Testis (tissue), 3 donors: ENCODE results near the gene PRR15. TPM values are rescaled to one million over a fixed set of nuclear protein-coding genes. Genes with fewer than 3 reads are reported as not detected.

Experiments
- DNase-seq: peaks from one replicate; pipeline ENCODE4 v3.0.0-alpha.2; 2019
- H3K27ac ChIP-seq, 2 donors: fragments of 200-600 bp; sonication (generic); one replicate each; pipeline ENCODE4 v1.5.1; 2019
- H3K27me3 ChIP-seq: fragments of 200-600 bp; sonication (generic); one replicate; pipeline ENCODE4 v1.5.1; 2019
- H3K36me3 ChIP-seq: fragments of 200-600 bp; sonication (generic); one replicate; pipeline ENCODE4 v1.5.1; 2017; ENCODE audit warnings: low read depth; ENCODE audit errors: missing control alignments
- H3K4me1 ChIP-seq: fragments of 200-600 bp; sonication (generic); one replicate; pipeline ENCODE4 v1.5.1; 2019
- H3K4me3 ChIP-seq, 2 donors: fragments of 200-600 bp; sonication (generic); one replicate each; pipeline ENCODE4 v1.5.1; 2017 to 2019
- H3K9me3 ChIP-seq: fragments of 200-600 bp; sonication (generic); one replicate; pipeline ENCODE4 v1.5.1; 2017
- CTCF ChIP-seq, 3 experiments: fragments of 450-650 bp in 2 of 3; fragments of 200-600 bp in 1 of 3; sonication (generic) in 1 of 3; IDR thresholded peaks; one replicate each; pipeline ENCODE4 v1.5.1; 2016 to 2019; ENCODE audit warnings: antibody characterized with exemption in 3 of 3, mild to moderate bottlenecking in 2 of 3, moderate library complexity in 1 of 3
- POLR2A ChIP-seq: fragments of 450-650 bp; IDR thresholded peaks from one replicate; pipeline ENCODE4 v1.6.1; 2017; ENCODE audit warnings: antibody characterized with exemption, mild to moderate bottlenecking, moderate library complexity
- WGBS, 2 donors: methylation state at CpG; one replicate each; pipeline ENCODE4 v1.1.5; 2018; 5-methylcytosine and 5-hydroxymethylcytosine counted together
- intact Hi-C: fragments of 100-400 bp; cut with DNase I; formaldehyde crosslinking; loops from one replicate; pipeline ENCODE4 v1.15.1; 2023; ENCODE audit warnings: low total_unique reads
- polyA plus RNA-seq: library from polyadenylated mRNA; stranded (reverse); fragments of 350-450 nt; fragmentation: Illumina TruSeq; extraction: RNeasy Lipid Tissue Mini Kit (QIAGEN cat#74804); gene quantifications from one replicate; pipeline ENCODE4 v1.2.3, GENCODE V29; 2014; ENCODE audit warnings: low read depth, low replicate concordance; ENCODE audit not compliant: insufficient read depth
- total RNA-seq, 2 donors: library from RNA; depleted of rRNA; stranded (reverse); fragments of >200 nt; gene quantifications; one replicate each; pipeline ENCODE4 v1.2.3, GENCODE V29; 2016

Gene PRR15
- total and polyA plus RNA-seq, 3 donors from 2014 or later: 0.71 to 2.2 TPM; not detected in 1

- intact Hi-C loops: no loop called here
- no peaks in the 10 kb centered on the region for H3K4me1 ChIP-seq
- no peak overlapping the region for H3K4me3 ChIP-seq
- no peak for TF ChIP-seq CTCF (IDR thresholded peaks at IDR 0.05)
- TF ChIP-seq POLR2A: no peak
- DNase-seq: no peak
- 85 to 88% methylated on average over 3 of the region's 3 CpGs for WGBS, 2 donors
- H3K36me3 ChIP-seq: no peaks in the 10 kb centered on the region
- no peaks in the 10 kb centered on the region for H3K27me3 ChIP-seq
- no peaks in the 10 kb centered on the region for H3K9me3 ChIP-seq
- no peak overlapping the region for H3K27ac ChIP-seq
These were observed 11.0 kb downstream of the PRR15 start for GRCh38 chr7:29574659-29575058.

GRCh38 chr7:29587195-29587808 is 23.7 kb downstream of the PRR15 start:
- Histone ChIP-seq H3K27ac (no peak overlapping the region), H3K36me3 (no peaks in the 10 kb centered on the region), H3K4me3 (no peak overlapping the region), H3K27me3 (no peaks in the 10 kb centered on the region), H3K4me1 (no peaks in the 10 kb centered on the region), H3K9me3 (no peaks in the 10 kb centered on the region)
- no peak for DNase-seq
- 56 to 78% methylated on average over 3 of the region's 3 CpGs for WGBS, 2 donors
- TF ChIP-seq POLR2A (no peak), CTCF (IDR thresholded peaks at IDR 0.05) (no peak)
- intact Hi-C loops: no loop called here

GRCh38 chr7:29588212-29588611 is 24.6 kb downstream of the PRR15 start:
- Histone ChIP-seq H3K27ac (no peak overlapping the region), H3K36me3 (no peaks in the 10 kb centered on the region), H3K4me1 (no peaks in the 10 kb centered on the region), H3K4me3 (no peak overlapping the region), H3K27me3 (no peaks in the 10 kb centered on the region), H3K9me3 (no peaks in the 10 kb centered on the region)
- no peak for TF ChIP-seq POLR2A
- TF ChIP-seq CTCF (IDR thresholded peaks at IDR 0.05): no peak
- 74 to 78% methylated on average over 2 of the region's 2 CpGs for WGBS, 2 donors
- DNase-seq: no peak
- intact Hi-C loops: no loop called here

GRCh38 chr7:29588900-29589696 is 25.5 kb downstream of the PRR15 start:
- no peaks in the 10 kb centered on the region for H3K4me1 ChIP-seq
- 61 to 63% methylated on average over 8 of the region's 8 CpGs for WGBS, 2 donors
- no peak overlapping the region for H3K27ac ChIP-seq
- TF ChIP-seq CTCF (IDR thresholded peaks at IDR 0.05): peak; percentile 31 to 73 (median 37)
- TF ChIP-seq POLR2A: no peak
- intact Hi-C loops: no loop called here
- peak; percentile 64 for DNase-seq
- no peak overlapping the region for H3K4me3 ChIP-seq
- H3K36me3 ChIP-seq: no peaks in the 10 kb centered on the region
- H3K27me3 ChIP-seq: no peaks in the 10 kb centered on the region
- no peaks in the 10 kb centered on the region for H3K9me3 ChIP-seq
